GM19239 (cell line): ENCODE results near the gene PDGFRB.

ENCODE experiments used
- DNase-seq: peaks from one replicate; pipeline ENCODE4 v3.0.0; 2011; ENCODE audit warnings: low spot score; ENCODE audit not compliant: insufficient read length
- FAIRE-seq: peaks from 2 replicates; lab custom pipeline; 2011; peaks lifted over from hg19 to GRCh38; lab: Jason Lieb, UNC

The PDGFRB gene

DNA sequence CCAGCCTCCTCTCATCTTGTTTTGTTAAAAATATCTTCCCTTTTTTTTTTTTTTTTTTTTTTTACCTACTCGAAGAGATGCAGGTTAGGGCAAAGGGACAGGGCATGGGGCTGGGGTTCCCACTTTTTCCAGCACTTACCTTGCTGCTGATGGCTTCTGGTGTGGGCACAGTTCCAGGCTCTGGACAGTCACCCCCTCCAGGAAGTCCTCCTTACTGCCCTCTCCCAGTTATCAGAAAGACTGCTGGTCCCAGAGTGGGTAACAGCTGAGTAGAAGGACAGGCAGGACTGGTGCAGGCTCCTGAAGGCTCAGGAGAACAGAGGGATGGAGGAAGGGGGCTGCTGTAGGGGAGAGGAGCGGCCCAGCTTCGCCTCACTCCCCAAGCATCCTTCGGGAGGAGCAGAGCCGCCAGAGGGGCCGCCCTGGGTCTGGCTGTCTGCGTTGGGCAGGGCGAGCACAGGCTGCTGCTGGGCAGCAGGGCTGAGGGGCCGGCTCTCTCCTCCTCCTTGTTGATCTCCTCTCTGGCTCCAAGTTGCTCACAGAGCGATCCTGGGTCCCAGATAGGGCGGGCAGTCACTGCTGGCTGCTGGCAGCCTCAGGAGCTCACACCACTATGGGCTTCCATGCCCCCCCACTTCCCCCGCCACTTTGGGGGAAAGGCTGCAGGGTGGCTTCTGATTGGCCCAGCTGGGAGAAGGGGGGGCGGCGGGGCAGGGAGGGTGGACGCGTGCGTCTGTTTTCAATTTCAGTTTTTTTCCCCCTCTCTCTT lies at the start of gene PDGFRB:
Gene PDGFRB (minus strand): TSS at position 588 of the 769 bp plus-strand sequence. CDS start 18,798 bp downstream, outside the sequence.
- DNase-seq (peak; percentile 39), FAIRE-seq (no peak)

- no peak for FAIRE-seq
- DNase-seq = no peak
Observed at GRCh38 chr5:150204590-150204960, 48.9 kb upstream of the PDGFRB start.

- DNase-seq (no peak), FAIRE-seq (no peak)
Observed at GRCh38 chr5:150203832-150204589, 48.4 kb upstream of the PDGFRB start.

DNA sequence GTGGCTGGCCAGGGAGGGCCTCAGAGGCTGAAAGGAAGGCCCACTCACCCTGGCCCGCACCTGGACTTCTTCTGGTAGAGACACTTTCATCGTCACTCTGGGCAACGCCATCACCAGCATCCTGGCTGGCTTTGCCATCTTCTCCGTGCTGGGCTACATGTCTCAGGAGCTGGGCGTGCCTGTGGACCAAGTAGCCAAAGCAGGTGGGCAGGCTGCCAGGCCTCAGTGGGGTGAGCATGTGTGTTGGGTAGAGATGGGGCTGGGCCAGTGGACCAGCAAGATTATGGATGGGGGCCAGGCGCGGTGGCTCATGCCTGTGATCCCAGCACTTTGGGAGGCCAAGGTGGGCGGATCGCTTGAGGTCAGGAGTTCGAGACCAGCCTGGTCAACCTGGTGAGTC lies 46.9 kb upstream of the PDGFRB start:
- no peak for DNase-seq
- FAIRE-seq = no peak

DNA sequence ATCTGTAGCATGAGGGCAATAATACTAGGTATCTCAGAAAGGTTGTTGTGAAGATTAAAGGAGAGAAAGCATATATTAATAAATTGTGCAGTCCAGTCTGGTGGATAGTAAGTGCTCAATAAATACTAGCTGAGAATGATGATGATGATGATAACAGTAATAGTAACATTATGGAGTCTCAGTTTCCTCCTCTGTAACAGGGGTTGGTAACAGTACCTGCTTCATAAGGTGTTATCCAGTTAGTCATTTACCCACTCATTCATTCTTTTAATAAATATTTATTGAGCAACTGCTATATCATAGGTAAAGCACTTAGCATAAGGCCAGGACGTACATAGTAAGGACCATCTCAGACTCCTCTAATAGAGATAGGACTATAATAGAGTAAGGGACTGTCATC lies 41.8 kb upstream of the PDGFRB start:
- DNase-seq = no peak
- FAIRE-seq = no peak

- DNase-seq = no peak
- FAIRE-seq = no peak
Observed at GRCh38 chr5:150196986-150197385, 41.3 kb upstream of the PDGFRB start.

DNA sequence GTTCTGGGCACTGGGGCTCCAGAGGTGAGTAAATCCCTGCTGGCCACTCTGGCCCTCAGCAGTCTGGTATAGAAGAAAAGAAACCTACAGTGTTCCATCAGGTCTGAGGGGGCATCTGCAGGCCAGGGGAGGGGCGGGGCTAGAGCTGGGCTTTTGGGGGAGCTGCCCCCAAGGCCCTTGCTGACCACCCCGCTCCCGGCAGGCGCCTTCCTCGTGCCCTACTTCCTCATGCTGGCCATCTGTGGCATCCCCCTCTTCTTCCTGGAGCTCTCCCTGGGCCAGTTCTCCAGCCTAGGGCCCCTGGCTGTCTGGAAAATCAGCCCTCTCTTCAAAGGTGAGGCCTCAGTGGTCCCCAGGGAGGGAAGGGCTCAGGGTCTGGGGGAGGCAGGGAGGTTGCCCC lies 40.9 kb upstream of the PDGFRB start:
- DNase-seq = no peak
- FAIRE-seq = no peak

DNA sequence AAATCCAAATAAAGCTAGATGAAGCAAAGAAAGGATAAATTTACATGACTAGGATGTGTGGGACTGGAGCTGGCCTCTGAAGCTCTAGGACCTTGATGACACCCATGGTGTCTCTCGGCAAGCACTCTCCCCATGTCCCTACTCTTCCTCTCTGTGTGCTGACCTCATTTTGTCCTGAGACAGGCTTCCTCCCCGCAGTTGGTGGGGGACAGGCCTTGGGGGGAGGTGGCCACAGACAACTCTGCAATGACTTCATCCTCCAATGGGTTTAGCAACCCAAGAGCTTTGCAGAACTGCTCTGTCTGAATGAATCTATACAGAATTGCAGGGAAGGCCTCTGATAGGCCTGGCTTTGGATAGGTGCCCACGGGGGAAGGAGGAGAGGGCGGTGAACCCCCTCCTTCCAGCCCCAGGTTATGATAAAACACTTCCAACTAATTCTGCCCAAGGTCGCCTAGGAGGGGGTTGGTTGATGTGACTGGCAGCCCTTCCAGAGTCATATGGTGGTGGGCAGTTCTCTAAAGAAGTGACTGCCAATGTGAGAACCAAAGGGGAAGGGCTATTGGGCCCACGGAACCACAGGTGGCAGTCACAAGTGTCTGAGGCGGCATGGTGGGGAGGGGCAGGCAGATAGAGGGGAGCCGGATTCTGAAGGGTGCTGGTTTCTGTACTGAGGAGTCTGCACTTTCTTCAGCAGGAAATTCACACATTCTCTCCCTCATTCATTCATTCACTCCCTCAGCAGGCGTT lies 40.3 kb upstream of the PDGFRB start:
- FAIRE-seq (no peak), DNase-seq (no peak)

DNA sequence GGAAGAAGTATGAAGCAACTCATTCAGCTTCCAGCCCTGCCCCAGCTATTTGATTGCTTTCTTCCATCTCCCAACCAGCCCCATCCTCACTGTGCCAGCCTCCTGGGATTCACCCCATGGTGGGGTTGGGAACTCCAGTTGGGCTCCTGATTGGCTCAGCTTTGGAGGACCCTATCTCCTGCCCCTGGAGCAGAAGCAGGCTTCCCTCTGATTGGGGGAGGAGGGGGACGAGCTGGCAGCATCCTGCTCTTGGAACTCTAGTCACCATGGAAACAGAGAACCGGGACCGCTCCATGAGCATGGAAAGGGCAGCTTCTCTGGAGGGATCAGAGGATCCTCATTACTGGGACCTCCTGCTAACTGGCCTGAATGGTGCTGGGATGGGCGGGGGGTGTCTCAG lies 36.8 kb upstream of the PDGFRB start:
- DNase-seq (no peak), FAIRE-seq (no peak)

- FAIRE-seq (no peak), DNase-seq (no peak)
Observed at GRCh38 chr5:150190987-150191386, 35.3 kb upstream of the PDGFRB start.

DNA sequence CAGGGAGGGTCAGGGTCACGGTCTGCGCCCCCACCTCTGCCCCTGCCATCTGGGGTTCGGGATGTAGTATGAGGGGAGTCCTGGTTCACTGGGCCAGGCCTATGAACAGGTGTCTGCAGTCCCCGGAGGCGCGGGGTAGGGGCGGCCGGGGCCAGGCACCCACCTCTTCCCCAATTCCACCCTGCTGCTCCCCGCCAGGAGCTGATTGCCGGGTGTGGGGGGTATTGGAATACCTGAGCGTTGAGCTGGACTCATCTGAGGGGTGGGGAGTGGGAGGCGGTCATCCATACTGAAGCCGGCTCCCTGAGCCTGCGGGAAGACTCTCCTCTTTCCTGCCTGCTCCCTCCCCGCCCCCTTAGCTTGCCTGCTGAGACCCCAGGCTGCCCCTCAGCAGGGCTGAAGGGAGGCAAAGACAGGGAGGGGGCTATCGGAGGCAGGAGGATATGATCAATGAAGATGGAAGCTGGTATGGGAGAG lies 34.9 kb upstream of the PDGFRB start:
- FAIRE-seq = no peak

DNA sequence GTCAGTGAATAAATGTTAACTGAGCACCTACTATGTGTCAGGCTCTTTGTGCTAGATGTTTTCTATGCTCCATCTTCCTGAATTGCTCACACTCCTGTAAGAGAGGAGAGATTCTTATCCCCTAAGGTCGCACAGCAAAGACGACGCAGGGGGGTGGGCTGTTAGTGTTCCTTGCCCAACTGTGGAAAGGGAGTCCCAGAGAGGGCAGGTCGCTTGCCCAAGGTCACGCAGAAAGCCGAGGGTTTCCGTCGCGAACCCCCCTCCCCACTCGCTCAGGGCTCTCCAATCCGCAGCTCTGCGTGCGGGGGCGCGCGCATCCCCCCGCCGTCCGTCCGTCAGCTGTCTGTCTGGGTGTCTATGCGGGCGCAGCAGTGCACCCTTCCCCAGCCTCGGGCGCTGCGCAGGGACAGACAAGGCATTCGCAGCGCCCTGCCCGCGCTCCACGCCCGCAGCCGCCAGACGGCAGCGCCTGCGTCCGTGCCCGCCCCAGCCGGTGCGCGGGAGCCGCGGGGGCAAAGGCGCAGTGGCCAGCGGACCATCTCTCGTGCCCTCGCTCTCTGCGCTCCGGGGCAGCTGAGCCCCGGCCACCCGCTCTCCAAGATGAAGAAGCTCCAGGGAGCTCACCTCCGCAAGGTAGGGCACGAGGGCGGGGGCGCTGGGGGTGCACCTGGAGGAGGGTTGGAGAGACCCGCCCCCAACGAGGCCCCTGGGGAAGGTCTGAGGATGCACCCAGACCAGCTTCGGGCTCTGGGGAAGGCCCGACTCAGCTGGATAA lies 34.3 kb upstream of the PDGFRB start, which contains the start of gene SLC6A7:
Gene SLC6A7 (plus strand): TSS at position 335 of the 775 bp plus-strand sequence. CDS start 266 bp downstream, at position 601.
- no peak for FAIRE-seq
- DNase-seq = no peak

More for the DNA sequence above, 34.9 kb upstream of the PDGFRB start:
- DNase-seq = no peak

DNA sequence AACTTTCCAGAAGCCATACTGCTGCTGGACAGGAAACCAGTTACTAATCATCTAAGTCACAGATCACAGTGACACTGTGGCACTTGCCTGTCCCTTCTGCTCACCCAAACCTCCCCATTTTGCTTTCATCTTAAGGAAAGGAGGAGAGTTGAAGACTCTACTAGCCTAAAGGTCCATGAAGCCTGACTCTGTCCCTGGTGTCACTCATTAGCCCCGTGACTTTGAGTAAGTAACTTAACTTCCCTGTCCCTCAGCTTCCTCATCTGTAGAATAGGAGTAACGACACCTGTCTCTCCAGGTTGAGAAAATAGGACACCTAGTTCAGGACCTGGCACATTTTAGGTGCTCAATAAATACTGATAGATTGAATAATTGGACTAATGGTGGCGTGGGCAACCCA lies 33.7 kb upstream of the PDGFRB start:
- DNase-seq = no peak

DNA sequence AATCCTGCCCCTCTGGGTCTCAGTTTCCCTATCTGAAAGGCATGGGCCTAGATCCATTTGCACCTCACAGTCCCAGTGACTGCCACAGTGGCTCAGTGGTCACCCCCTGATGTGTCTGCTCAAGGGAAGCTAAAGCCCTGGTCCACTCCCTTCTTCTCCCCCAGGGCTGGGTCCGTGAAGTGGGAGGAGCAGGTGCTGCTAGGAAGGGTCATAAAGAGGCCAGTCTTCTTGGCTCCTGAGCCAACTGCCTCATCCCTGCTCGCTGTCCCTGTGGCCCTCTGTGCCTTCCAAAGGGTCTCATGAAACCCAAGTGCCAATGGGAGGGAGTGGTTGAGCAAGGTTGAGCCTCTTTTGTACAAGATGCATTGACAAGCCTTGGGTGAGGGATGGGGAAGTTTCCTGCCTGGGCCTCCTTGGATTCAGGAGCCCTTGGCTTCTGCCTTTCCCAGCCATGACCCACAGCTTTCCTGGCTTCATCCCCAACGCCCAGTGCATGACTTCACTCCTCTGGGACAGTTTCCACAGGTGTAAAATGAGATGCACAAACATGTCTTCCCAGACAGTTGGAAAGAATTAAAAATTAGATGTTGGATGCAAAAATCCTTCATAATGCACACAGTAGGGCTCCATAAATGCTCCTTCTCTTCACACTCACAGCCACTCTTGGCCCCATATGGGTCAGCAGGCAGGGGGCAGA lies 32.6 kb upstream of the PDGFRB start:
- FAIRE-seq (no peak), DNase-seq (no peak)

More for the DNA sequence above, 33.7 kb upstream of the PDGFRB start:
- no peak for FAIRE-seq

DNA sequence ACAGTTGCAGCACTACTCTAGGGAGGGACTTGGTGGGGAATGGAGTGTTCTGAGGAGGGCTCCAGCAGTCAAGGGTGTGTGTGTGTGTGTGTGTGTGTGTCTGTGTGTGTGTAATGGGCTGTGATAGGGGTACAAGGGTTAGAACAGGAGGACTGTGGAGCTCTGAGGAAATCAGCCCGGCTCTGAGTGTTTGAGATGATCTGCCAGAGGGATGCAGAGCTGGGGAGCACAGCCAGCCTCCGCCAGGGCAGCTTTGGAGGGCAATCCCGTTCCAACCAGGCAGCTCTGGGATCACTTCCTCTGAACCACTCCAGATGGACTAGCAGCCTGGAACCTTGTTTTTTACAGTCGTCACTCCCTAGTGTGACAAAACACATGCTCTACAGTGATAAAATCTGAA lies 31.3 kb upstream of the PDGFRB start:
- DNase-seq (no peak), FAIRE-seq (no peak)

GRCh38 chr5:150186137-150186536 lies 30.5 kb upstream of the PDGFRB start:
- DNase-seq (no peak), FAIRE-seq (no peak)

DNA sequence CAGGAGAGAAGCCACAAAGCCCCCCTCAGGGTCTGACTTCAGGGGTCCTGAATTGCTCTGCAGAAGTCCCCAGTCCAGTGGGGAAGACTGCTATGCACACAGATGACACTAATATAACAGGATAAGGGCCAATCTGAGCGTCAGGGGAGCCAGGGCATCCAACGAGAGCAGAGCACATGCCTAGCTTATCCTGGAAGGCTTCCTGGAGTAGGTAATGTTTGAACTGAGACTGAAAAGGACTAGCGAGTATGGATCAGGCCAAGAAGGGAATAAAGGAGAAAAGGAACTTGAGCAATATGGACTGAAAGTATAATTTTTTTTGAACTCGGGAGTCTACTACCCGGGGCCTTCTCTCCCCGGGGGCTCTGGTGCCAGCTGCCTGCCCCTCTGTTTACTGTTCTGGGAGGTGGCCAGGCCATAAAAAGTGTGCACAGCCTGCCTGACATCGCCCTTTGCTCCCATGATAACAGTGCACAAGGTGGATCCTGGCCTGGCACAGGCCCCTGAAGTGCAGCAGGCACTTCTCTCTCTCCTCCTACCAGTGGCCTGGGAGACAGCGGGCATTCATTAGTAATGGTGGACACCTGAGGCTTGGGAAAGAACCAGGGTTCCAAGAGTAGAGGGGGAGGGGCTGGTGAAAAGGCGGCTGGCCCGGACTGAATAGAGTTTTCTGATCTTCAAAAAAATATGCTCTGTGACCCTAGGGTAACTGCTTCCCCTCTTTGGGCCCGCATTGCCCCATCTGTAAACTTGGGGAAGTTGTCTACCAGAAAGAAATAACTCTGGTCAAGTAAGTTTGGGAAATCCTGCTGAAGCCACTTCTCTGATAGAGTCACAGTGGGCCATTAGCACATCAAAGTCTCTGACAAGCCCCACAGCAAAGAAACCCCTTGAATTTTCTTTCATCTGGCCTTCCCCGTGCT lies 29.6 kb upstream of the PDGFRB start:
- no peak for FAIRE-seq
- no peak for DNase-seq

- FAIRE-seq (no peak), DNase-seq (no peak)
Observed at GRCh38 chr5:150184006-150184405, 28.4 kb upstream of the PDGFRB start.
